ENCODE measurements around the gene PHB1. TPM values are rescaled to one million over a fixed set of nuclear protein-coding genes. Genes with fewer than 3 reads are reported as not detected.

PHB1 gene
- total RNA-seq, 1 experiment from 2014 or later, result 303 TPM

DNA sequence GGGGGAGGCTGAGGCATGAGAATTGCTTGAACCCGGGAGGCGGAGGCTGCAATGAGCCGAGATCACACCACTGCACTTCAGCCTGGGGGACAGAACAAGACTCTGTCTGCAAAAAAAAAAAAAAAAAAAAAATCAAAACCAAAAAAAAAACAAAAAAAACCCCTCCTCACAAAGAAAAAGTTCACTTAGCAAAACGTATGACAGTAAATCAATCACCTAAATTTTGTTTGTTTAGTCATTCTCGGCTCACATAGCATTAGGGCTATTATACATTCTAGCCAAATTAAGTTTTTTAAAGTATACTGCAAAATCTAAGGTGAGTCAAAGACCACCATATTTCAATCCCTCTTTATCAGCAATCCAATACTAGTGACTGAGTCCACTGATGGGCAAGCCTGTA is 58.4 kb downstream of the PHB1 start:
- H3K27me3 ChIP-seq, result no peaks in the 10 kb centered on the region
- no peaks in the 10 kb centered on the region for H3K36me3 ChIP-seq

More for the DNA sequence above, 58.4 kb downstream of the PHB1 start:
- Histone ChIP-seq H3K4me3 (no peak overlapping the region), H3K9me3 (no peaks in the 10 kb centered on the region)
- no peak for DNase-seq

Other genes starting within 250 kb of the PHB1 start
- not detected in 2 replicates for gene GNGT2, start 204.3 kb downstream of the PHB1 start, total RNA-seq (2014; rRNA removed; shearing (Covaris generic); ENCODE audit: low replicate concordance)
- not detected in 2 replicates for gene ABI3, start 204.2 kb downstream of the PHB1 start, total RNA-seq (2014; rRNA removed; shearing (Covaris generic); ENCODE audit: low replicate concordance)
- gene PHOSPHO1, start 184.1 kb downstream of the PHB1 start, total RNA-seq (2014; rRNA removed; shearing (Covaris generic); ENCODE audit: low replicate concordance), result not detected in 2 replicates
- 5.5 and 8.1 TPM in 2 replicates for gene ZNF652, start 52.6 kb downstream of the PHB1 start, total RNA-seq (2014; rRNA removed; shearing (Covaris generic); ENCODE audit: low replicate concordance)
- gene NGFR, start 80.4 kb upstream of the PHB1 start, total RNA-seq (2014; rRNA removed; shearing (Covaris generic); ENCODE audit: low replicate concordance), result 3.4 and 3.6 TPM in 2 replicates
- gene NXPH3, start 161.0 kb upstream of the PHB1 start, total RNA-seq (2014; rRNA removed; shearing (Covaris generic); ENCODE audit: low replicate concordance), result 0.36 TPM in 1 of 2 replicates, not detected in the other